Right cardiac atrium (tissue), 5 donors: ENCODE data around the gene GADD45B. TPM values are rescaled to one million over a fixed set of nuclear protein-coding genes. Genes with fewer than 3 reads are reported as not detected.

ENCODE experiments used
- ATAC-seq, 2 donors: fragments of 200-7000 bp; cut with Tn5 transposase; one replicate each; pipeline versions ENCODE4 v1.8.0 to v1.9.1; 2020; ENCODE audit warnings: moderate library complexity in 2 of 2, mild to moderate bottlenecking in 1 of 2
- DNase-seq, 3 donors: peaks; one replicate each; pipeline ENCODE4 v3.0.0-alpha.2; 2020
- H3K27ac ChIP-seq: one replicate; pipeline ENCODE4 v1.5.1; 2013; ENCODE audit warnings: mild to moderate bottlenecking, low read length, control low read depth, moderate library complexity
- H3K27me3 ChIP-seq: one replicate; pipeline ENCODE4 v1.6.1; 2013; ENCODE audit not compliant: control insufficient read depth, insufficient read depth
- H3K4me1 ChIP-seq: one replicate; pipeline ENCODE4 v1.6.1; 2013; ENCODE audit warnings: low read length; ENCODE audit not compliant: control insufficient read depth, insufficient read depth
- H3K4me3 ChIP-seq: one replicate; pipeline ENCODE4 v1.5.1; 2013; ENCODE audit warnings: low read length, control low read depth
- H3K9me3 ChIP-seq: one replicate; pipeline ENCODE4 v1.6.1; 2013; ENCODE audit warnings: low read length; ENCODE audit not compliant: control insufficient read depth
- WGBS: extraction: QIAGEN DNeasy Blood & Tissue Kit; methylation state at CpG from one replicate; pipeline ENCODE4 v1.1.7; 2013; 5-methylcytosine and 5-hydroxymethylcytosine counted together
- intact Hi-C, 4 donors: fragments of 100-400 bp; cut with DNase I; formaldehyde crosslinking; loops; one replicate each; pipeline versions ENCODE4 v1.11.0 to v1.14.0; 2022 to 2023
- polyA plus RNA-seq: library from polyadenylated mRNA; stranded (reverse); fragments of 200-250 nt; gene quantifications from one replicate; pipeline ENCODE4 v1.2.3, GENCODE V29; 2013
- total RNA-seq, 4 donors: library from RNA; stranded (reverse); fragmentation: NEBNext Ultra II Directional; extraction: Animal tissue kit (Norgen Biotek cat#: 25700); gene quantifications; one replicate each; pipeline ENCODE4 v1.2.1, GENCODE V29; 2021
- donor health status: healthy with polysubstance abuse.
- donor health status: DM: no; HTN: yes; CAD: no.
- donor health status: DM: no; HTN: no; CAD: no.
- donor health status: DM: no; HTN: yes; CAD: no; lungs with severe emphysema.
- donor health status: DM: yes; HTN: yes; CAD: no.

GADD45B gene
- total and polyA plus RNA-seq, 5 donors = 52.4 to 205 (median 104) TPM

GRCh38 chr19:2474232-2475017, 1.5 kb upstream of the GADD45B start:
- ATAC-seq = peak; percentile 60 to 64
- Histone ChIP-seq H3K9me3 (no peaks in the 10 kb centered on the region), H3K27me3 (no peaks in the 10 kb centered on the region), H3K27ac (peak overlapping the region; percentile 97), H3K4me3 (peak overlapping the region; percentile 66), H3K4me1 (no peaks in the 10 kb centered on the region)
- WGBS = 7% methylated on average over 60 of the region's 60 CpGs
- peak; percentile 91 to 95 (median 94) for DNase-seq
- intact Hi-C loops = loop anchor here (2.0 to 10.0 kb wide), 7 partner anchors 68 to 138 kb away; no protein-coding TSS in a partner anchor

DNA sequence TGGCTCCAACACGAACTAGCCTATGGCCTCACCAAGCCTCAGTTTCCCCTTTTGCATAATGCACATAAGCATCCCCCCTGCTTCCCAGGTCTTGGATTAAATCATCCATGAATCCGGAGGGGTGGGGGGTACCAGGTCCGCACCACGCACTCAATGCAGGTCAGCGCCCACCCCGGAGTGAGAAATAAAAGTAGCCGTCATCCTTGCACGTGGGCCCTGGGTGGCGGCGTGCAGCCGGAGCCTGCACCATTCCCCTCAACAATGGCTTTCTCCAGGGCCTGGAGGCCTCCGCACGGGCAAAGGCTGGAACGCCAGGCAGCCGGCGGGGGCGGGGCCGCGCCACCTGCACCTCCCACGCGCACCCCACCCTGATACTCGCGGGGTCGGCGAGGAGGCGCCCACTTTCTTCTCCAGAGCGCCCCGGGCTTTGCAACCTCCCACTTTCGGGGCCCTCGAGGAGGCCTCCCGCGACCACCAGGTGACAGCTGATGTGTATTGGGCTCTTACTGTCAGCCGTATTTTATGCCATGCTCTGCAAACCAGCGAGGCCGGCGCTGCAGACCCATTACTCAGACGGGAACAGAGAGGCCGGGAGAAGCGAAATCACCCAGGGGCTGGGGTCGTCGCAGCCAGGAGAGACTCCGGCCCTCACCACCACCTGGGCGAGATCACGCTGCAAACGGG, 767 bp upstream of the GADD45B start:
- DNase-seq = peak; percentile 70 to 85 (median 84)
- under 1% methylated on average over 45 of the region's 45 CpGs for WGBS
- Histone ChIP-seq H3K4me1 (no peaks in the 10 kb centered on the region), H3K27me3 (no peaks in the 10 kb centered on the region), H3K9me3 (no peaks in the 10 kb centered on the region), H3K4me3 (peak overlapping the region; percentile 66), H3K27ac (peak overlapping the region; percentile 97)
- ATAC-seq = peak; percentile 28 to 34
- intact Hi-C loops = loop anchor here (2.0 to 10.0 kb wide), 6 partner anchors 67 to 136 kb away; no protein-coding TSS in a partner anchor

GRCh38 chr19:2476451-2477140, 669 bp downstream of the GADD45B start:
- H3K4me3 ChIP-seq = peak overlapping the region; percentile 84
- peak overlapping the region; percentile 70 for H3K27ac ChIP-seq
- ATAC-seq = peak; percentile 2 to 3
- WGBS = under 1% methylated on average over 42 of the region's 42 CpGs
- intact Hi-C loops = loop anchor here (2.0 to 10.0 kb wide), 4 partner anchors 66 to 101 kb away; no protein-coding TSS in a partner anchor
- no peaks in the 10 kb centered on the region for H3K27me3 ChIP-seq
- no peaks in the 10 kb centered on the region for H3K9me3 ChIP-seq
- DNase-seq = peak; percentile 69 to 83 (median 79)
- H3K4me1 ChIP-seq = no peaks in the 10 kb centered on the region

GRCh38 chr19:2477141-2477710, 1.3 kb downstream of the GADD45B start:
- DNase-seq (peak; percentile 53 to 82 (median 79)), ATAC-seq (peak; percentile 0 to 1)
- no peaks in the 10 kb centered on the region for H3K9me3 ChIP-seq
- no peaks in the 10 kb centered on the region for H3K4me1 ChIP-seq
- whole genome bisulfite sequencing = 4% methylated on average over 27 of the region's 27 CpGs
- no peaks in the 10 kb centered on the region for H3K27me3 ChIP-seq
- peak overlapping the region; percentile 84 for H3K4me3 ChIP-seq
- H3K27ac ChIP-seq = peak overlapping the region; percentile 70
- intact Hi-C loops = loop anchor here (2.0 to 10.0 kb wide), 4 partner anchors 65 to 100 kb away; no protein-coding TSS in a partner anchor

- H3K4me3 ChIP-seq = peak overlapping the region; percentile 84
- H3K9me3 ChIP-seq = no peaks in the 10 kb centered on the region
- WGBS = 15% methylated on average over 21 of the region's 21 CpGs
- ATAC-seq (no peak), DNase-seq (peak in 2 of 3 donors; percentile 46 to 71)
- H3K4me1 ChIP-seq = no peaks in the 10 kb centered on the region
- peak overlapping the region; percentile 61 for H3K27ac ChIP-seq
- no peaks in the 10 kb centered on the region for H3K27me3 ChIP-seq
- intact Hi-C loops = loop anchor here (2.0 to 10.0 kb wide), 4 partner anchors 65 to 100 kb away; no protein-coding TSS in a partner anchor
Measured at GRCh38 chr19:2477732-2478191, 1.8 kb downstream of the GADD45B start.

- H3K4me3 ChIP-seq = peak overlapping the region; percentile 84
- ATAC-seq = peak in 1 of 2 donors; percentile 2
- intact Hi-C loops = loop anchor here in 3 of 4 donors (5.0 to 10.0 kb wide), 3 partner anchors 64 to 99 kb away; no protein-coding TSS in a partner anchor
- peak overlapping the region; percentile 65 for H3K27ac ChIP-seq
- no peaks in the 10 kb centered on the region for H3K4me1 ChIP-seq
- H3K9me3 ChIP-seq = no peaks in the 10 kb centered on the region
- WGBS = 6% methylated on average over 20 of the region's 20 CpGs
- peak; percentile 67 to 86 (median 85) for DNase-seq
- H3K27me3 ChIP-seq = no peaks in the 10 kb centered on the region
Measured at GRCh38 chr19:2478278-2478755, 2.4 kb downstream of the GADD45B start.

- Histone ChIP-seq H3K27ac (peak overlapping the region; percentile 65), H3K4me3 (peak overlapping the region; percentile 84), H3K9me3 (no peaks in the 10 kb centered on the region), H3K27me3 (no peaks in the 10 kb centered on the region), H3K4me1 (no peaks in the 10 kb centered on the region)
- intact Hi-C loops = loop anchor here in 3 of 4 donors (5.0 to 10.0 kb wide), 3 partner anchors 63 to 98 kb away; no protein-coding TSS in a partner anchor
- peak; percentile 42 for ATAC-seq
- 13% methylated on average over 39 of the region's 39 CpGs for WGBS
- DNase-seq = peak; percentile 89 to 96 (median 94)
Measured at GRCh38 chr19:2478756-2479555, 3.0 kb downstream of the GADD45B start.

GRCh38 chr19:2479556-2480194, 3.7 kb downstream of the GADD45B start:
- no peaks in the 10 kb centered on the region for H3K27me3 ChIP-seq
- H3K27ac ChIP-seq = peak overlapping the region; percentile 2
- H3K9me3 ChIP-seq = no peaks in the 10 kb centered on the region
- H3K4me3 ChIP-seq = no peak overlapping the region
- DNase-seq (peak in 1 of 3 donors; percentile 53), ATAC-seq (peak in 1 of 2 donors; percentile 0)
- 89% methylated on average over 20 of the region's 20 CpGs for WGBS
- intact Hi-C loops = loop anchor here in 3 of 4 donors (5.0 to 10.0 kb wide), 3 partner anchors 63 to 98 kb away; no protein-coding TSS in a partner anchor
- H3K4me1 ChIP-seq = no peaks in the 10 kb centered on the region

DNA sequence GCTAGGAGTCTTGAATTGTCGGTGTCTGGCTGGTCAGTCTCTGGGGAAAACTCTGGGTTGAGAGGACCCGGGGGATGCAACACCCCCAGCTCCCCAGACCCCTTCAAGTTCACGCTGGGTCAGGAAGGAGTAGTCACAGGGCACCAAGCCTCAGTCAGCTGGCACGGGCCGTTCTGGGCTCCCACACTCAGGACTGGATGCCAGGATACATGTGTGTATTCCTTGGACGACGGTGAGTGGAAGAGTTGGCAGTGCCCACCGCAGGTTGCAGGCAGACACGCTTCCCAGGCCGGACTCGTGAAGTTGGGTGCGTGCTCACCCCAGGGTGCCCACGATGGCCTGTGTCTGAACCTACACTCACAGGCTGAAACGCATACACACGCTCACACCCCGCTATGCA, 5.5 kb downstream of the GADD45B start:
- Histone ChIP-seq H3K27me3 (no peaks in the 10 kb centered on the region), H3K27ac (no peak overlapping the region), H3K9me3 (no peaks in the 10 kb centered on the region), H3K4me1 (no peaks in the 10 kb centered on the region), H3K4me3 (no peak overlapping the region)
- intact Hi-C loops = no loop called here
- no peak for ATAC-seq
- no peak for DNase-seq
- 92% methylated on average over 16 of the region's 16 CpGs for WGBS
